SK-N-SH treated with all-trans-retinoic acid at 6 μM for 48 hours (cell line): ENCODE results near the gene NHSL2.
A peak's percentile ranks its signal among the peaks of the same experiment; 100 is the strongest.

ENCODE experiments used
- ATAC-seq: fragments of 200-7000 bp; cut with Tn5 transposase; 3 replicates; pipeline ENCODE4 v1.9.1; 2020; ENCODE audit warnings: mild to moderate bottlenecking, moderate library complexity
- ARNTL ChIP-seq: fragments of 450-650 bp; formaldehyde crosslinking; IDR thresholded peaks from 2 replicates; pipeline ENCODE4 v1.5.0; 2020; ENCODE audit warnings: low read depth, mild to moderate bottlenecking, moderate library complexity, borderline replicate concordance
- BACH2 ChIP-seq: fragments of 250-450 bp; sonication (Bioruptor Pico); IDR thresholded peaks from 2 replicates; pipeline ENCODE4 v1.9.0; 2021; ENCODE audit warnings: mild to moderate bottlenecking, borderline replicate concordance
- CREB5 ChIP-seq: fragments of 250-450 bp; sonication (Bioruptor Pico); IDR thresholded peaks from 2 replicates; pipeline ENCODE4 v1.5.1; 2020; ENCODE audit warnings: low read depth, mild to moderate bottlenecking, moderate library complexity
- CSDC2 ChIP-seq: fragments of 250-450 bp; sonication (Bioruptor Pico); IDR thresholded peaks from 2 replicates; pipeline ENCODE4 v1.5.0; 2020; ENCODE audit warnings: mild to moderate bottlenecking, moderate library complexity
- CSRNP3 ChIP-seq: fragments of 250-450 bp; sonication (Bioruptor Pico); IDR thresholded peaks from 2 replicates; pipeline ENCODE4 v1.5.1; 2021; ENCODE audit warnings: mild to moderate bottlenecking, moderate library complexity
- ESRRG ChIP-seq: fragments of 250-450 bp; sonication (Bioruptor Pico); IDR thresholded peaks from 2 replicates; pipeline ENCODE4 v1.6.1; 2021; ENCODE audit warnings: mild to moderate bottlenecking
- ISL1 ChIP-seq: fragments of 250-450 bp; sonication (Bioruptor Pico); IDR thresholded peaks from 2 replicates; pipeline ENCODE4 v2.1.2; 2022; ENCODE audit warnings: mild to moderate bottlenecking, moderate library complexity
- POU6F1 ChIP-seq: fragments of 250-450 bp; sonication (Bioruptor Pico); IDR thresholded peaks from 2 replicates; pipeline ENCODE4 v1.8.0; 2021; ENCODE audit warnings: low read depth, mild to moderate bottlenecking, moderate library complexity, borderline replicate concordance
- RARB ChIP-seq: fragments of 250-450 bp; sonication (Bioruptor Pico); IDR thresholded peaks from 2 replicates; pipeline ENCODE4 v1.8.0; 2021; ENCODE audit warnings: mild to moderate bottlenecking, moderate library complexity
- SNAI2 ChIP-seq: fragments of 250-450 bp; sonication (Bioruptor Pico); IDR thresholded peaks from 2 replicates; pipeline ENCODE4 v1.5.0; 2020; ENCODE audit warnings: mild to moderate bottlenecking, moderate library complexity
- ZC3H10 ChIP-seq: fragments of 250-450 bp; sonication (Bioruptor Pico); IDR thresholded peaks from 2 replicates; pipeline ENCODE4 v1.5.1; 2021; ENCODE audit warnings: mild to moderate bottlenecking, moderate library complexity
- ZFP3 ChIP-seq: fragments of 250-450 bp; sonication (Bioruptor Pico); IDR thresholded peaks from 2 replicates; pipeline ENCODE4 v1.5.0; 2020; ENCODE audit warnings: mild to moderate bottlenecking, moderate library complexity
- ZFP30 ChIP-seq: fragments of 450-650 bp; formaldehyde crosslinking; IDR thresholded peaks from 2 replicates; pipeline ENCODE4 v1.5.0; 2022; ENCODE audit warnings: mild to moderate bottlenecking, moderate library complexity
- ZNF565 ChIP-seq: fragments of 450-650 bp; formaldehyde crosslinking; conservative IDR thresholded peaks from 2 replicates; pipeline ENCODE4 v1.5.0; 2020; ENCODE audit warnings: low read depth, mild to moderate bottlenecking, moderate library complexity
- ZNF70 ChIP-seq: fragments of 450-650 bp; formaldehyde crosslinking; IDR thresholded peaks from 2 replicates; pipeline ENCODE4 v1.5.0; 2020; ENCODE audit warnings: mild to moderate bottlenecking, moderate library complexity
- ZNF8 ChIP-seq: fragments of 450-650 bp; formaldehyde crosslinking; IDR thresholded peaks from 2 replicates; pipeline ENCODE4 v1.5.0; 2020; ENCODE audit warnings: mild to moderate bottlenecking, moderate library complexity
- TF ChIP-seq, protein P1 (sequence below): fragments of 250-450 bp; sonication (Bioruptor Pico); IDR thresholded peaks from 2 replicates; pipeline ENCODE4 v1.8.0; 2020; ENCODE audit warnings: mild to moderate bottlenecking, moderate library complexity, borderline replicate concordance
- TF ChIP-seq, protein P2 (sequence below): fragments of 250-450 bp; sonication (Bioruptor Pico); IDR thresholded peaks from 2 replicates; pipeline ENCODE4 v1.5.0; 2020; ENCODE audit warnings: mild to moderate bottlenecking, moderate library complexity

Gene NHSL2

GRCh38 chrX:72041176-72041575, 130.5 kb downstream of the NHSL2 start:
- ATAC-seq: peak; percentile 55
- TF ChIP-seq, protein P1, sequence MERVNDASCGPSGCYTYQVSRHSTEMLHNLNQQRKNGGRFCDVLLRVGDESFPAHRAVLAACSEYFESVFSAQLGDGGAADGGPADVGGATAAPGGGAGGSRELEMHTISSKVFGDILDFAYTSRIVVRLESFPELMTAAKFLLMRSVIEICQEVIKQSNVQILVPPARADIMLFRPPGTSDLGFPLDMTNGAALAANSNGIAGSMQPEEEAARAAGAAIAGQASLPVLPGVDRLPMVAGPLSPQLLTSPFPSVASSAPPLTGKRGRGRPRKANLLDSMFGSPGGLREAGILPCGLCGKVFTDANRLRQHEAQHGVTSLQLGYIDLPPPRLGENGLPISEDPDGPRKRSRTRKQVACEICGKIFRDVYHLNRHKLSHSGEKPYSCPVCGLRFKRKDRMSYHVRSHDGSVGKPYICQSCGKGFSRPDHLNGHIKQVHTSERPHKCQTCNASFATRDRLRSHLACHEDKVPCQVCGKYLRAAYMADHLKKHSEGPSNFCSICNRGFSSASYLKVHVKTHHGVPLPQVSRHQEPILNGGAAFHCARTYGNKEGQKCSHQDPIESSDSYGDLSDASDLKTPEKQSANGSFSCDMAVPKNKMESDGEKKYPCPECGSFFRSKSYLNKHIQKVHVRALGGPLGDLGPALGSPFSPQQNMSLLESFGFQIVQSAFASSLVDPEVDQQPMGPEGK (CRISPR knock-in tag): no peak
- TF ChIP-seq ZNF565 (CRISPR knock-in tag): no peak
- TF ChIP-seq POU6F1 (CRISPR knock-in tag): no peak
- TF ChIP-seq, all 23 proteins: peak for 0

GRCh38 chrX:72041871-72042851, 131.5 kb downstream of the NHSL2 start:
- ATAC-seq: no peak
- TF ChIP-seq CSRNP3 (CRISPR knock-in tag): no peak
- no peak for TF ChIP-seq CSDC2 (CRISPR knock-in tag)
- no peak for TF ChIP-seq ZNF70 (CRISPR knock-in tag)
- no peak for TF ChIP-seq BACH2 (CRISPR knock-in tag)
- no peak for TF ChIP-seq ISL1 (CRISPR knock-in tag)
- TF ChIP-seq SNAI2 (CRISPR knock-in tag): no peak
- TF ChIP-seq ZFP30: no peak
- TF ChIP-seq ZNF8 (CRISPR knock-in tag): no peak
- TF ChIP-seq, protein P2, sequence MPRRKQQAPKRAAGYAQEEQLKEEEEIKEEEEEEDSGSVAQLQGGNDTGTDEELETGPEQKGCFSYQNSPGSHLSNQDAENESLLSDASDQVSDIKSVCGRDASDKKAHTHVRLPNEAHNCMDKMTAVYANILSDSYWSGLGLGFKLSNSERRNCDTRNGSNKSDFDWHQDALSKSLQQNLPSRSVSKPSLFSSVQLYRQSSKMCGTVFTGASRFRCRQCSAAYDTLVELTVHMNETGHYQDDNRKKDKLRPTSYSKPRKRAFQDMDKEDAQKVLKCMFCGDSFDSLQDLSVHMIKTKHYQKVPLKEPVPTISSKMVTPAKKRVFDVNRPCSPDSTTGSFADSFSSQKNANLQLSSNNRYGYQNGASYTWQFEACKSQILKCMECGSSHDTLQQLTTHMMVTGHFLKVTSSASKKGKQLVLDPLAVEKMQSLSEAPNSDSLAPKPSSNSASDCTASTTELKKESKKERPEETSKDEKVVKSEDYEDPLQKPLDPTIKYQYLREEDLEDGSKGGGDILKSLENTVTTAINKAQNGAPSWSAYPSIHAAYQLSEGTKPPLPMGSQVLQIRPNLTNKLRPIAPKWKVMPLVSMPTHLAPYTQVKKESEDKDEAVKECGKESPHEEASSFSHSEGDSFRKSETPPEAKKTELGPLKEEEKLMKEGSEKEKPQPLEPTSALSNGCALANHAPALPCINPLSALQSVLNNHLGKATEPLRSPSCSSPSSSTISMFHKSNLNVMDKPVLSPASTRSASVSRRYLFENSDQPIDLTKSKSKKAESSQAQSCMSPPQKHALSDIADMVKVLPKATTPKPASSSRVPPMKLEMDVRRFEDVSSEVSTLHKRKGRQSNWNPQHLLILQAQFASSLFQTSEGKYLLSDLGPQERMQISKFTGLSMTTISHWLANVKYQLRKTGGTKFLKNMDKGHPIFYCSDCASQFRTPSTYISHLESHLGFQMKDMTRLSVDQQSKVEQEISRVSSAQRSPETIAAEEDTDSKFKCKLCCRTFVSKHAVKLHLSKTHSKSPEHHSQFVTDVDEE (CRISPR knock-in tag): no peak
- TF ChIP-seq, protein P1 (CRISPR knock-in tag): no peak
- TF ChIP-seq ZNF565 (CRISPR knock-in tag): no peak
- TF ChIP-seq RARB: no peak
- no peak for TF ChIP-seq POU6F1 (CRISPR knock-in tag)

- ATAC-seq: no peak
- no peak for TF ChIP-seq ZFP3 (CRISPR knock-in tag)
- no peak for TF ChIP-seq ZNF70 (CRISPR knock-in tag)
- TF ChIP-seq ARNTL: no peak
- TF ChIP-seq ZC3H10: no peak
- no peak for TF ChIP-seq CSDC2 (CRISPR knock-in tag)
- TF ChIP-seq, protein P2 (CRISPR knock-in tag): no peak
- TF ChIP-seq CREB5: no peak
- no peak for TF ChIP-seq ESRRG
Measured at GRCh38 chrX:72042852-72043248, 132.2 kb downstream of the NHSL2 start.
